ENCODE data around the gene DPY30. TPM values are rescaled to one million over a fixed set of nuclear protein-coding genes. Genes with fewer than 3 reads are reported as not detected.

Gene DPY30
- total RNA-seq, 2 experiments from 2014 or later: 58.2 to 64.6 TPM

- no peak overlapping the region for H3K4me3 Mint-ChIP-seq
- peaks cover 46% of the 10 kb centered on the region for H3K4me1 Mint-ChIP-seq
- no peak for DNase-seq
- CTCF ChIA-PET: interaction anchor here (0.6 kb wide), 1 partner anchor 119 kb away, joined by 6 read pairs; no protein-coding TSS in a partner anchor
- H3K36me3 Mint-ChIP-seq (ENCODE audit: low read depth): peaks cover 26% of the 10 kb centered on the region
- POLR2A ChIA-PET: interaction anchor here (0.6 kb wide), 1 partner anchor 19 kb away, joined by 5 read pairs; no protein-coding TSS in a partner anchor
- H3K27me3 Mint-ChIP-seq: no peaks in the 10 kb centered on the region
- no peaks in the 10 kb centered on the region for H3K9me3 Mint-ChIP-seq
- no peak overlapping the region for H3K27ac Mint-ChIP-seq
Measured at GRCh38 chr2:32005371-32005976, 34.1 kb downstream of the DPY30 start.

- H3K4me1 Mint-ChIP-seq: peaks cover 52% of the 10 kb centered on the region
- ChIA-PET CTCF (interaction anchor here (0.8 to 1.1 kb wide), 3 partner anchors 13 to 117 kb away, joined by 3 read pairs; no protein-coding TSS in a partner anchor), POLR2A (no interaction called here)
- no peaks in the 10 kb centered on the region for H3K9me3 Mint-ChIP-seq
- H3K27me3 Mint-ChIP-seq: no peaks in the 10 kb centered on the region
- no peak overlapping the region for H3K27ac Mint-ChIP-seq
- H3K4me3 Mint-ChIP-seq: no peak overlapping the region
- no peak for DNase-seq
- peaks cover 25% of the 10 kb centered on the region for H3K36me3 Mint-ChIP-seq (ENCODE audit: low read depth)
Measured at GRCh38 chr2:32003791-32004190, 35.8 kb downstream of the DPY30 start.

- H3K36me3 Mint-ChIP-seq (ENCODE audit: low read depth): peaks cover 25% of the 10 kb centered on the region
- CTCF ChIA-PET: no interaction called here
Measured at GRCh38 chr2:32002406-32002805, 37.2 kb downstream of the DPY30 start.

GRCh38 chr2:31999438-31999837, 40.2 kb downstream of the DPY30 start:
- Mint-ChIP-seq H3K9me3 (no peaks in the 10 kb centered on the region), H3K4me1 (peaks cover 41% of the 10 kb centered on the region), H3K27me3 (no peaks in the 10 kb centered on the region), H3K4me3 (no peak overlapping the region), H3K36me3 (ENCODE audit: low read depth) (peaks cover 13% of the 10 kb centered on the region), H3K27ac (no peak overlapping the region)
- POLR2A ChIA-PET: no interaction called here
- CTCF ChIA-PET: interaction anchor here (0.6 to 1.2 kb wide), 2 partner anchors 36 to 89 kb away, joined by 4 to 5 read pairs; no protein-coding TSS in a partner anchor
- no peak for DNase-seq

More at GRCh38 chr2:32002406-32002805, 37.2 kb downstream of the DPY30 start:
- DNase-seq: no peak
- no peak overlapping the region for H3K27ac Mint-ChIP-seq
- POLR2A ChIA-PET: no interaction called here
- no peak overlapping the region for H3K4me3 Mint-ChIP-seq
- peaks cover 50% of the 10 kb centered on the region for H3K4me1 Mint-ChIP-seq
- no peaks in the 10 kb centered on the region for H3K9me3 Mint-ChIP-seq
- H3K27me3 Mint-ChIP-seq: no peaks in the 10 kb centered on the region

- DNase-seq: no peak
- H3K27me3 Mint-ChIP-seq: no peaks in the 10 kb centered on the region
- H3K9me3 Mint-ChIP-seq: no peaks in the 10 kb centered on the region
- POLR2A ChIA-PET: no interaction called here
- H3K27ac Mint-ChIP-seq: no peak overlapping the region
- peaks cover 38% of the 10 kb centered on the region for H3K4me1 Mint-ChIP-seq
- peaks cover 10% of the 10 kb centered on the region for H3K36me3 Mint-ChIP-seq (ENCODE audit: low read depth)
- CTCF ChIA-PET: interaction anchor here (0.6 to 0.8 kb wide), 4 partner anchors 10 to 501 kb away, joined by 3 to 4 read pairs (median 4); no protein-coding TSS in a partner anchor
- H3K4me3 Mint-ChIP-seq: no peak overlapping the region
Measured at GRCh38 chr2:31998731-31999383, 40.7 kb downstream of the DPY30 start.

GRCh38 chr2:31997653-31998052, 42.0 kb downstream of the DPY30 start:
- peak overlapping the region; percentile 4 for H3K27ac Mint-ChIP-seq

GRCh38 chr2:31996571-31997150, 42.9 kb downstream of the DPY30 start:
- no peak overlapping the region for H3K4me3 Mint-ChIP-seq
- no peak overlapping the region for H3K27ac Mint-ChIP-seq
- H3K9me3 Mint-ChIP-seq: no peaks in the 10 kb centered on the region
- H3K27me3 Mint-ChIP-seq: no peaks in the 10 kb centered on the region
- peaks cover 18% of the 10 kb centered on the region for H3K36me3 Mint-ChIP-seq (ENCODE audit: low read depth)
- CTCF ChIA-PET: no interaction called here
- POLR2A ChIA-PET: no interaction called here
- no peak for DNase-seq
- H3K4me1 Mint-ChIP-seq: peaks cover 49% of the 10 kb centered on the region

More at GRCh38 chr2:31997653-31998052, 42.0 kb downstream of the DPY30 start:
- CTCF ChIA-PET: interaction anchor here (0.8 kb wide), 1 partner anchor 11 kb away, joined by 3 read pairs; no protein-coding TSS in a partner anchor
- Mint-ChIP-seq H3K4me3 (no peak overlapping the region), H3K36me3 (ENCODE audit: low read depth) (peaks cover 15% of the 10 kb centered on the region), H3K27me3 (no peaks in the 10 kb centered on the region), H3K4me1 (peaks cover 45% of the 10 kb centered on the region), H3K9me3 (no peaks in the 10 kb centered on the region)
- DNase-seq: no peak
- POLR2A ChIA-PET: no interaction called here

- Mint-ChIP-seq H3K9me3 (no peaks in the 10 kb centered on the region), H3K27me3 (no peaks in the 10 kb centered on the region), H3K27ac (no peak overlapping the region), H3K36me3 (ENCODE audit: low read depth) (peaks cover 18% of the 10 kb centered on the region), H3K4me3 (no peak overlapping the region), H3K4me1 (peaks cover 37% of the 10 kb centered on the region)
- CTCF ChIA-PET: interaction anchor here (0.5 to 1.0 kb wide), 2 partner anchors 16 to 1742 kb away, joined by 3 to 4 read pairs; no protein-coding TSS in a partner anchor
- no peak for DNase-seq
- POLR2A ChIA-PET: no interaction called here
Measured at GRCh38 chr2:31992934-31993333, 46.7 kb downstream of the DPY30 start.

GRCh38 chr2:31992025-31992579, 47.5 kb downstream of the DPY30 start:
- Mint-ChIP-seq H3K4me1 (peaks cover 32% of the 10 kb centered on the region), H3K27ac (no peak overlapping the region), H3K27me3 (no peaks in the 10 kb centered on the region), H3K9me3 (no peaks in the 10 kb centered on the region), H3K4me3 (no peak overlapping the region), H3K36me3 (ENCODE audit: low read depth) (peaks cover 16% of the 10 kb centered on the region)
- ChIA-PET POLR2A (interaction anchor here (0.6 kb wide), 1 partner anchor 552 kb away, joined by 6 read pairs; no protein-coding TSS in a partner anchor), CTCF (interaction anchor here (1.0 kb wide), 1 partner anchor 16 kb away, joined by 4 read pairs; no protein-coding TSS in a partner anchor)
- no peak for DNase-seq

- Mint-ChIP-seq H3K27ac (no peak overlapping the region), H3K36me3 (ENCODE audit: low read depth) (peaks cover 13% of the 10 kb centered on the region), H3K4me1 (peaks cover 21% of the 10 kb centered on the region), H3K4me3 (no peak overlapping the region), H3K27me3 (no peaks in the 10 kb centered on the region), H3K9me3 (no peaks in the 10 kb centered on the region)
- CTCF ChIA-PET: interaction anchor here (0.6 to 1.5 kb wide), 3 partner anchors 10 to 1143 kb away, joined by 3 to 7 read pairs (median 4); no protein-coding TSS in a partner anchor
- POLR2A ChIA-PET: interaction anchor here (0.6 to 0.7 kb wide), 2 partner anchors 74 to 394 kb away, joined by 3 to 8 read pairs; partner anchors contain the start of gene SPAST
- DNase-seq: no peak
Measured at GRCh38 chr2:31989946-31990345, 49.7 kb downstream of the DPY30 start.

GRCh38 chr2:31987454-31988220, 52.0 kb downstream of the DPY30 start:
- Mint-ChIP-seq H3K4me1 (peaks cover 18% of the 10 kb centered on the region), H3K4me3 (no peak overlapping the region), H3K27me3 (no peaks in the 10 kb centered on the region), H3K27ac (no peak overlapping the region), H3K9me3 (no peaks in the 10 kb centered on the region), H3K36me3 (ENCODE audit: low read depth) (peaks cover 18% of the 10 kb centered on the region)
- ChIA-PET POLR2A (no interaction called here), CTCF (interaction anchor here (1.0 kb wide), 1 partner anchor 49 kb away, joined by 4 read pairs; no protein-coding TSS in a partner anchor)
- no peak for DNase-seq

- Mint-ChIP-seq H3K4me3 (no peak overlapping the region), H3K4me1 (peaks cover 14% of the 10 kb centered on the region), H3K36me3 (ENCODE audit: low read depth) (peaks cover 16% of the 10 kb centered on the region), H3K27ac (no peak overlapping the region), H3K27me3 (no peaks in the 10 kb centered on the region), H3K9me3 (no peaks in the 10 kb centered on the region)
- CTCF ChIA-PET: interaction anchor here (1.0 kb wide), 1 partner anchor 49 kb away, joined by 4 read pairs; no protein-coding TSS in a partner anchor
- DNase-seq: no peak
- POLR2A ChIA-PET: interaction anchor here (0.6 kb wide), 1 partner anchor 18 kb away, joined by 5 read pairs; no protein-coding TSS in a partner anchor
Measured at GRCh38 chr2:31986906-31987305, 52.7 kb downstream of the DPY30 start.

Measured in activated CD4-positive, alpha-beta T cell treated with anti-CD3 and anti-CD28 coated beads, Interleukin-2, amount 10 ng/mL, durations not matched to agents 7 days and 5 days (primary cell).